Panc1 (cell line): ENCODE measurements around the gene BBS7. TPM values are rescaled to one million over a fixed set of nuclear protein-coding genes. Genes with fewer than 3 reads are reported as not detected.

Source experiments
- ATAC-seq: fragments of 200-7000 bp; cut with Tn5 transposase; 2 replicates; pipeline ENCODE4 v1.9.1; 2020; ENCODE audit warnings: mild to moderate bottlenecking, moderate library complexity
- BruUV-seq: library from RNA; stranded (reverse); fragments of 400-500 nt; replicated peaks from 2 replicates; lab custom pipeline; 2021; lab: Mats Ljungman, UMichigan
- CTCF ChIA-PET: fragments of 300-600 bp; sonication (Branson Sonifier 250); formaldehyde crosslinking; loops from one replicate; lab custom pipeline; 2022; ENCODE audit warnings: antibody characterized with exemption; lab: Charles Lee
- POLR2A ChIA-PET: fragments of 300-600 bp; sonication (Branson Sonifier 250); formaldehyde crosslinking; loops from one replicate; lab custom pipeline; 2022; ENCODE audit warnings: antibody characterized with exemption; lab: Charles Lee
- DNase-seq: peaks from one replicate; pipeline ENCODE4 v3.0.0-alpha.2; 2010; ENCODE audit warnings: low read depth, low spot score
- H3K27ac ChIP-seq: 2 replicates; pipeline ENCODE4 v1.5.1; 2011; ENCODE audit warnings: mild to moderate bottlenecking, low read length, inconsistent platforms
- H3K27me3 ChIP-seq: fragments of 200-500 bp; sonication (Bioruptor generic); 2 replicates; pipeline ENCODE4 v1.6.0; 2014; ENCODE audit warnings: low read length, inconsistent platforms; ENCODE audit not compliant: control insufficient read depth, insufficient read depth
- H3K36me3 ChIP-seq: fragments of 200-500 bp; sonication (Bioruptor generic); 2 replicates; pipeline ENCODE4 v1.5.1; 2014; ENCODE audit warnings: inconsistent platforms, mild to moderate bottlenecking, low read length, moderate library complexity; ENCODE audit not compliant: control insufficient read depth, insufficient read depth
- H3K4me1 ChIP-seq: 2 replicates; pipeline ENCODE4 v1.5.1; 2011; ENCODE audit warnings: inconsistent platforms, mild to moderate bottlenecking, low read length, moderate library complexity; ENCODE audit not compliant: control insufficient read depth, insufficient read depth
- H3K4me3 ChIP-seq, 2 experiments: 2 replicates each; pipeline ENCODE4 v1.5.1; 2011 to 2012; ENCODE audit warnings: low read depth in 2 of 2, low read length in 2 of 2, mild to moderate bottlenecking in 2 of 2, inconsistent platforms in 1 of 2, moderate library complexity in 1 of 2
- H3K9me3 ChIP-seq: fragments of 200-500 bp; sonication (Bioruptor generic); 2 replicates; pipeline ENCODE4 v1.5.1; 2014; ENCODE audit warnings: low read depth, mild to moderate bottlenecking, inconsistent platforms, low read length, moderate library complexity; ENCODE audit not compliant: control insufficient read depth, insufficient read depth
- CTCF ChIP-seq: fragments of 450-650 bp; IDR thresholded peaks from 2 replicates; pipeline ENCODE4 v1.5.1; 2017; ENCODE audit warnings: mild to moderate bottlenecking
- POLR2AphosphoS5 ChIP-seq: IDR thresholded peaks from 2 replicates; pipeline ENCODE4 v1.6.1; 2012; ENCODE audit warnings: mild to moderate bottlenecking, low read depth, low read length, moderate library complexity
- REST ChIP-seq, 2 experiments: IDR thresholded peaks; 2 replicates each; pipeline ENCODE4 v1.6.1; 2011 to 2012; ENCODE audit warnings: low read depth in 2 of 2, control low read depth in 1 of 2, low read length in 1 of 2, mild to moderate bottlenecking in 1 of 2, moderate library complexity in 1 of 2; ENCODE audit not compliant: insufficient read depth in 1 of 2
- SIN3A ChIP-seq: IDR thresholded peaks from 2 replicates; pipeline ENCODE4 v1.6.1; 2012; ENCODE audit warnings: low read depth, mild to moderate bottlenecking, low read length, moderate library complexity, borderline replicate concordance; ENCODE audit not compliant: insufficient read depth
- TCF7L2 ChIP-seq: IDR thresholded peaks from 2 replicates; pipeline ENCODE4 v1.6.1; 2011; ENCODE audit warnings: mild to moderate bottlenecking, low read depth, low read length, inconsistent platforms
- in situ Hi-C: cut with HindIII; loops from 2 replicates; pipeline ENCODE4 v1.10.0; 2016; ENCODE audit warnings: low sequenced_read_pairs, low pct_unique_long_range_greater_than_20kb
- intact Hi-C: fragments of 100-400 bp; cut with micrococcal nuclease; formaldehyde crosslinking; loops from one replicate; pipeline ENCODE4 v1.10.0; 2022; ENCODE audit not compliant: unreplicated experiment
- total RNA-seq: library from RNA; stranded (reverse); gene quantifications from one replicate; pipeline ENCODE4 v1.2.1, GENCODE V29; 2021; ENCODE audit not compliant: unreplicated experiment

Gene BBS7
- total RNA-seq, 1 experiment from 2014 or later, result 9.1 TPM

- no peak for TF ChIP-seq POLR2AphosphoS5
- no peak for TF ChIP-seq TCF7L2
- TF ChIP-seq SIN3A, result no peak
- no peak overlapping the region for H3K27ac ChIP-seq
- POLR2A ChIA-PET, result no interaction called here
- CTCF ChIA-PET, result no interaction called here
- DNase-seq (no peak), ATAC-seq (no peak)
- H3K4me3 ChIP-seq, result no peak overlapping the region
- intact Hi-C loops, result no loop called here
- in situ Hi-C loops, result no loop called here
- H3K9me3 ChIP-seq, result no peaks in the 10 kb centered on the region
- no TSS peak for BruUV-seq
- H3K4me1 ChIP-seq, result no peaks in the 10 kb centered on the region
- H3K36me3 ChIP-seq, result no peaks in the 10 kb centered on the region
- H3K27me3 ChIP-seq, result peaks cover 3% of the 10 kb centered on the region
These were observed 38.1 kb upstream of the BBS7 start for GRCh38 chr4:121908346-121908745.

- H3K27ac ChIP-seq, result no peak overlapping the region
- no peak for TF ChIP-seq SIN3A
- no peak for TF ChIP-seq TCF7L2
- peak; percentile 75 for TF ChIP-seq CTCF
- H3K4me3 ChIP-seq, result no peak overlapping the region
- H3K4me1 ChIP-seq, result no peaks in the 10 kb centered on the region
- H3K36me3 ChIP-seq, result no peaks in the 10 kb centered on the region
- H3K9me3 ChIP-seq, result no peaks in the 10 kb centered on the region
- in situ Hi-C loops, result no loop called here
- peak; percentile 24 for DNase-seq
- CTCF ChIA-PET, result interaction anchor here (0.9 kb wide), 1 partner anchor 700 kb away, joined by 3 read pairs; no protein-coding TSS in a partner anchor
- peak; percentile 90 for ATAC-seq
- BruUV-seq, result no TSS peak
- intact Hi-C loops, result loop anchor here (2.0 to 5.0 kb wide), 2 partner anchors 102 to 677 kb away; no protein-coding TSS in a partner anchor
- H3K27me3 ChIP-seq, result no peaks in the 10 kb centered on the region; the same call in none of the 2 replicates
- POLR2A ChIA-PET, result no interaction called here
These were observed 30.1 kb upstream of the BBS7 start for GRCh38 chr4:121900132-121900983.

GRCh38 chr4:121898150-121898549 lies 27.9 kb upstream of the BBS7 start:
- no peaks in the 10 kb centered on the region for H3K4me1 ChIP-seq
- intact Hi-C loops (no loop called here), in situ Hi-C loops (no loop called here)
- BruUV-seq, result no TSS peak
- DNase-seq, result no peak
- POLR2A ChIA-PET, result no interaction called here
- no peak overlapping the region for H3K27ac ChIP-seq
- no peaks in the 10 kb centered on the region for H3K36me3 ChIP-seq
- no peaks in the 10 kb centered on the region for H3K9me3 ChIP-seq
- CTCF ChIA-PET, result no interaction called here
- ATAC-seq, result no peak; the same call in 1 of the 2 replicates
- H3K4me3 ChIP-seq, result no peak overlapping the region
- TF ChIP-seq SIN3A, result no peak
- no peaks in the 10 kb centered on the region; the same call in 1 of the 2 replicates for H3K27me3 ChIP-seq

- no peak for TF ChIP-seq POLR2AphosphoS5
- TF ChIP-seq SIN3A, result no peak
- TF ChIP-seq CTCF, result no peak
- TF ChIP-seq TCF7L2, result no peak
- no peak for TF ChIP-seq REST (IDR thresholded peaks at IDR 0.05; ENCODE audit: insufficient read depth in 1 of 2, low read depth in 2 of 2, low read length in 1 of 2)
- no peak overlapping the region for H3K27ac ChIP-seq
- no peaks in the 10 kb centered on the region for H3K36me3 ChIP-seq
- BruUV-seq, result no TSS peak
- H3K27me3 ChIP-seq, result no peaks in the 10 kb centered on the region
- in situ Hi-C loops, result no loop called here
- ChIA-PET POLR2A (no interaction called here), CTCF (no interaction called here)
- no peak overlapping the region for H3K4me3 ChIP-seq
- intact Hi-C loops, result no loop called here
- DNase-seq, result no peak
- H3K4me1 ChIP-seq, result no peaks in the 10 kb centered on the region
- no peaks in the 10 kb centered on the region for H3K9me3 ChIP-seq
- no peak for ATAC-seq
These were observed 17.9 kb upstream of the BBS7 start for GRCh38 chr4:121888134-121888533.
